ENCODE results near the gene RPP21. TPM values are rescaled to one million over a fixed set of nuclear protein-coding genes. Genes with fewer than 3 reads are reported as not detected.
"Not testable (repeated sequence)": the region's sequence is repeated elsewhere in the genome, so short reads cannot be mapped to it uniquely, and the experiment has no call there.

RPP21 gene
- total RNA-seq, 1 donor from 2014 or later = 38.0 TPM

- no peak overlapping the region for H3K4me2 ChIP-seq
- no peak overlapping the region for H3K4me3 ChIP-seq
- no peaks in the 10 kb centered on the region for H3K9me3 ChIP-seq (ENCODE audit: low read depth)
- no peak overlapping the region for H2AFZ ChIP-seq (replicated peaks)
- H3K36me3 ChIP-seq = no peaks in the 10 kb centered on the region
- TF ChIP-seq, protein P1, sequence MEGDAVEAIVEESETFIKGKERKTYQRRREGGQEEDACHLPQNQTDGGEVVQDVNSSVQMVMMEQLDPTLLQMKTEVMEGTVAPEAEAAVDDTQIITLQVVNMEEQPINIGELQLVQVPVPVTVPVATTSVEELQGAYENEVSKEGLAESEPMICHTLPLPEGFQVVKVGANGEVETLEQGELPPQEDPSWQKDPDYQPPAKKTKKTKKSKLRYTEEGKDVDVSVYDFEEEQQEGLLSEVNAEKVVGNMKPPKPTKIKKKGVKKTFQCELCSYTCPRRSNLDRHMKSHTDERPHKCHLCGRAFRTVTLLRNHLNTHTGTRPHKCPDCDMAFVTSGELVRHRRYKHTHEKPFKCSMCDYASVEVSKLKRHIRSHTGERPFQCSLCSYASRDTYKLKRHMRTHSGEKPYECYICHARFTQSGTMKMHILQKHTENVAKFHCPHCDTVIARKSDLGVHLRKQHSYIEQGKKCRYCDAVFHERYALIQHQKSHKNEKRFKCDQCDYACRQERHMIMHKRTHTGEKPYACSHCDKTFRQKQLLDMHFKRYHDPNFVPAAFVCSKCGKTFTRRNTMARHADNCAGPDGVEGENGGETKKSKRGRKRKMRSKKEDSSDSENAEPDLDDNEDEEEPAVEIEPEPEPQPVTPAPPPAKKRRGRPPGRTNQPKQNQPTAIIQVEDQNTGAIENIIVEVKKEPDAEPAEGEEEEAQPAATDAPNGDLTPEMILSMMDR (IDR thresholded peaks at IDR 0.05) = peak; percentile 9
- TF ChIP-seq EZH2 (IDR thresholded peaks at IDR 0.05) = no peak
- Mint-ChIP-seq H3K27me3 (ENCODE audit: insufficient read depth, low read depth) (peaks cover 15% of the 10 kb centered on the region), H3K4me3 (no peak overlapping the region), H3K27ac (no peak overlapping the region), H3K4me1 (peaks cover 9% of the 10 kb centered on the region), H3K36me3 (no peaks in the 10 kb centered on the region), H3K9me3 (no peaks in the 10 kb centered on the region)
- peaks cover 10% of the 10 kb centered on the region for H3K4me1 ChIP-seq
- peaks cover 60% of the 10 kb centered on the region for H3K27me3 ChIP-seq
- DNase-seq (ENCODE audit: low spot score) = peak; percentile 10
- no peaks in the 10 kb centered on the region for H3K79me2 ChIP-seq (ENCODE audit: low read depth)
- H3F3A ChIP-seq (ENCODE audit: low read depth) = no peaks in the 10 kb centered on the region
- no peak overlapping the region for H3K27ac ChIP-seq
- H4K20me1 ChIP-seq (ENCODE audit: low read depth) = no peaks in the 10 kb centered on the region
- no peak overlapping the region for H3K9ac ChIP-seq
Measured at GRCh38 chr6:30364591-30364990, 19.6 kb downstream of the RPP21 start.

GRCh38 chr6:30369280-30369679, 24.3 kb downstream of the RPP21 start:
- not testable (repeated sequence) for H3K79me2 ChIP-seq (ENCODE audit: low read depth); H3K4me1 ChIP-seq; H2AFZ ChIP-seq (replicated peaks); H3K4me3 Mint-ChIP-seq; H3K4me3 ChIP-seq; H3K27me3 Mint-ChIP-seq (ENCODE audit: insufficient read depth, low read depth); H3K27ac Mint-ChIP-seq; H3K36me3 Mint-ChIP-seq; H3K9me3 ChIP-seq (ENCODE audit: low read depth); H3K27ac ChIP-seq; H3K4me1 Mint-ChIP-seq; H3K36me3 ChIP-seq; H3K9me3 Mint-ChIP-seq; H3K4me2 ChIP-seq; H3F3A ChIP-seq (ENCODE audit: low read depth); H3K9ac ChIP-seq; DNase-seq (ENCODE audit: low spot score); H4K20me1 ChIP-seq (ENCODE audit: low read depth)
- peaks cover 50% of the 10 kb centered on the region for H3K27me3 ChIP-seq

DNA sequence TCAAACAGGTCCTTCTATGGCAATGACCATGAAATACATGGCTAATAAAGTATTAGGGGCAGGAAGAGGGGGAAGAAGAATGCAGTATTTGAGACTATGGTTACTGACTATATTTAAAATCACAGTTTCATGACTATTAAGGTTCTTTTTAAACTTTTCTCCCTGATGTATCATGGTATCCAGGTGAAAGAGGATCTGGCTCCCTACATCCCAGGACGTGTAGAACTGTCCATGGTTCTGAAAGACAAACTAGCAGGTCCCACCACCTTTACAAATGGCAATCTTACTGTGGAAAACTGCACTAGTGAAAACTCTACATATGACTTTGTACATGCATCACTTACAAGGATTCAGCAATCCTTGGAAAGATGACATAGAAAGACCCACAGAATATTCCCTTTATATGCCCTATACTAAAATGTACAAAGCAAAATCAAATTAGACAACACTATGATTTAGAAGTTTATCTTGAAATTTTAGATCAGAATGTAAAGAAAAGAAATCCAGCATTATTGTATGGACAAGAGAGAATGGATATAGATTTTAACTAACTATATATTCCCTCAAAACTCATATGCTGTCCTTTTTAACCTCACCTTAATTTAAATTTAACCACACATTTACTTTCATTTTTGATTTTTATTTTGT, 33.5 kb downstream of the RPP21 start:
- Mint-ChIP-seq H3K4me3 (no peak overlapping the region), H3K9me3 (no peaks in the 10 kb centered on the region), H3K27ac (no peak overlapping the region), H3K36me3 (no peaks in the 10 kb centered on the region), H3K27me3 (ENCODE audit: insufficient read depth, low read depth) (peaks cover 9% of the 10 kb centered on the region), H3K4me1 (no peaks in the 10 kb centered on the region)
- no peak for TF ChIP-seq EZH2phosphoT487 (IDR thresholded peaks at IDR 0.05)
- no peak for TF ChIP-seq EZH2 (IDR thresholded peaks at IDR 0.05)
- TF ChIP-seq, protein P1 (IDR thresholded peaks at IDR 0.05) = no peak
- Histone ChIP-seq H3K4me1 (no peaks in the 10 kb centered on the region), H3K9ac (no peak overlapping the region), H2AFZ (replicated peaks) (no peak overlapping the region), H3K4me2 (no peak overlapping the region), H3K27ac (no peak overlapping the region), H3K27me3 (peaks cover 91% of the 10 kb centered on the region), H3K36me3 (no peaks in the 10 kb centered on the region), H3K79me2 (ENCODE audit: low read depth) (no peaks in the 10 kb centered on the region), H3K4me3 (no peak overlapping the region), H3K9me3 (ENCODE audit: low read depth) (no peaks in the 10 kb centered on the region), H4K20me1 (ENCODE audit: low read depth) (peaks cover 3% of the 10 kb centered on the region), H3F3A (ENCODE audit: low read depth) (no peaks in the 10 kb centered on the region)
- peak; percentile 77 for DNase-seq (ENCODE audit: low spot score)

- H3K9me3 ChIP-seq (ENCODE audit: low read depth) = no peaks in the 10 kb centered on the region
- H3F3A ChIP-seq (ENCODE audit: low read depth) = no peaks in the 10 kb centered on the region
- no peak overlapping the region for H3K27ac ChIP-seq
- no peak overlapping the region for H3K9ac ChIP-seq
- Mint-ChIP-seq H3K36me3 (no peaks in the 10 kb centered on the region), H3K4me3 (no peak overlapping the region), H3K27me3 (ENCODE audit: insufficient read depth, low read depth) (peaks cover 9% of the 10 kb centered on the region), H3K27ac (no peak overlapping the region), H3K9me3 (no peaks in the 10 kb centered on the region), H3K4me1 (no peaks in the 10 kb centered on the region)
- H3K4me1 ChIP-seq = no peaks in the 10 kb centered on the region
- TF ChIP-seq, protein P1 (IDR thresholded peaks at IDR 0.05) = no peak
- no peak for TF ChIP-seq EZH2phosphoT487 (IDR thresholded peaks at IDR 0.05)
- TF ChIP-seq EZH2 (IDR thresholded peaks at IDR 0.05) = no peak
- no peaks in the 10 kb centered on the region for H3K79me2 ChIP-seq (ENCODE audit: low read depth)
- peaks cover 3% of the 10 kb centered on the region for H4K20me1 ChIP-seq (ENCODE audit: low read depth)
- no peak overlapping the region for H3K4me2 ChIP-seq
- no peak for DNase-seq (ENCODE audit: low spot score)
- peaks cover 92% of the 10 kb centered on the region for H3K27me3 ChIP-seq
- H3K36me3 ChIP-seq = no peaks in the 10 kb centered on the region
- H3K4me3 ChIP-seq = no peak overlapping the region
- H2AFZ ChIP-seq (replicated peaks) = no peak overlapping the region
Measured at GRCh38 chr6:30380464-30380863, 35.5 kb downstream of the RPP21 start.
